ENCODE measurements around the gene IL36B.

Gene IL36B

GRCh38 chr2:113067681-113068080 lies 15.0 kb upstream of the IL36B start, which contains the start of gene IL1F10:
Gene IL1F10, plus strand, starts transcription at chr2:113067970. Its CDS starts 4,769 bp downstream, at chr2:113072739.
- Mint-ChIP-seq H3K9me3 (peaks cover 5% of the 10 kb centered on the region), H3K4me3 (no peak within 1 kb of the TSS), H3K36me3 (ENCODE audit: low read depth) (no peaks in the 10 kb centered on the region), H3K4me1 (no peaks in the 10 kb centered on the region), H3K27ac (no peak within 1 kb of the TSS), H3K27me3 (ENCODE audit: low read depth, poor library complexity) (peaks cover 52% of the 10 kb centered on the region)
- no peak for DNase-seq
- no peak for TF ChIP-seq CTCF (IDR thresholded peaks at IDR 0.05)

GRCh38 chr2:113064898-113065297 lies 12.2 kb upstream of the IL36B start:
- Mint-ChIP-seq H3K9me3 (peaks cover 9% of the 10 kb centered on the region), H3K27me3 (ENCODE audit: low read depth, poor library complexity) (peaks cover 46% of the 10 kb centered on the region), H3K36me3 (ENCODE audit: low read depth) (no peaks in the 10 kb centered on the region), H3K27ac (no peak overlapping the region), H3K4me1 (no peaks in the 10 kb centered on the region), H3K4me3 (no peak overlapping the region)
- TF ChIP-seq CTCF (IDR thresholded peaks at IDR 0.05) = no peak
- no peak for DNase-seq

GRCh38 chr2:113064281-113064680 lies 11.6 kb upstream of the IL36B start:
- Mint-ChIP-seq H3K27ac (no peak overlapping the region), H3K4me3 (no peak overlapping the region), H3K4me1 (no peaks in the 10 kb centered on the region), H3K27me3 (ENCODE audit: low read depth, poor library complexity) (peaks cover 44% of the 10 kb centered on the region), H3K36me3 (ENCODE audit: low read depth) (no peaks in the 10 kb centered on the region), H3K9me3 (peaks cover 9% of the 10 kb centered on the region)
- no peak for DNase-seq
- no peak for TF ChIP-seq CTCF (IDR thresholded peaks at IDR 0.05)

- Mint-ChIP-seq H3K4me1 (no peaks in the 10 kb centered on the region), H3K36me3 (ENCODE audit: low read depth) (no peaks in the 10 kb centered on the region), H3K27me3 (ENCODE audit: low read depth, poor library complexity) (peaks cover 35% of the 10 kb centered on the region)
These were observed 9.5 kb upstream of the IL36B start for GRCh38 chr2:113061896-113062770.

GRCh38 chr2:113061241-113061640 lies 8.6 kb upstream of the IL36B start:
- H3K9me3 Mint-ChIP-seq = peaks cover 11% of the 10 kb centered on the region
- no peaks in the 10 kb centered on the region for H3K36me3 Mint-ChIP-seq (ENCODE audit: low read depth)
- H3K27ac Mint-ChIP-seq = no peak overlapping the region
- H3K27me3 Mint-ChIP-seq (ENCODE audit: low read depth, poor library complexity) = peaks cover 28% of the 10 kb centered on the region
- no peak overlapping the region for H3K4me3 Mint-ChIP-seq
- DNase-seq = no peak
- H3K4me1 Mint-ChIP-seq = no peaks in the 10 kb centered on the region
- TF ChIP-seq CTCF (IDR thresholded peaks at IDR 0.05) = no peak

More at GRCh38 chr2:113061896-113062770, 9.5 kb upstream of the IL36B start:
- H3K9me3 Mint-ChIP-seq = peaks cover 9% of the 10 kb centered on the region
- no peak for DNase-seq
- no peak overlapping the region for H3K27ac Mint-ChIP-seq
- no peak overlapping the region for H3K4me3 Mint-ChIP-seq
- TF ChIP-seq CTCF (IDR thresholded peaks at IDR 0.05) = no peak

GRCh38 chr2:113060796-113061195 lies 8.1 kb upstream of the IL36B start:
- H3K36me3 Mint-ChIP-seq (ENCODE audit: low read depth) = no peaks in the 10 kb centered on the region
- no peak for TF ChIP-seq CTCF (IDR thresholded peaks at IDR 0.05)
- peaks cover 29% of the 10 kb centered on the region for H3K27me3 Mint-ChIP-seq (ENCODE audit: low read depth, poor library complexity)
- H3K9me3 Mint-ChIP-seq = peaks cover 16% of the 10 kb centered on the region
- H3K4me1 Mint-ChIP-seq = no peaks in the 10 kb centered on the region
- H3K4me3 Mint-ChIP-seq = no peak overlapping the region
- H3K27ac Mint-ChIP-seq = no peak overlapping the region
- DNase-seq = no peak

All from nephron progenitor cell (in vitro differentiated cells).